Measurements from ENCODE around the gene ELF2. TPM values are rescaled to one million over a fixed set of nuclear protein-coding genes. Genes with fewer than 3 reads are reported as not detected.

The ELF2 gene
- total and polyA plus RNA-seq, 9 donors = 28.8 to 66.8 (median 51.1) TPM

- WGBS, 3 donors = 92 to 96% (median 95%) methylated on average over 3 of the region's 3 CpGs
- Histone ChIP-seq H3K4me3 (no peak overlapping the region), H3K27me3 (no peaks in the 10 kb centered on the region), H3K4me1 (ENCODE audit: insufficient read depth) (peaks cover 4% of the 10 kb centered on the region), H3K36me3 (no peaks in the 10 kb centered on the region), H3K27ac (no peak overlapping the region), H3K9me3 (no peaks in the 10 kb centered on the region)
- TF ChIP-seq CTCF (IDR thresholded peaks at IDR 0.05) (no peak), EP300 (IDR thresholded peaks at IDR 0.05) (no peak), POLR2A (IDR thresholded peaks at IDR 0.05) (no peak)
- no peak for DNase-seq
- intact Hi-C loops (cut with DNase I) = no loop called here
Observed at GRCh38 chr4:139144911-139145551, 32.0 kb downstream of the ELF2 start.

- no peak overlapping the region for H3K27ac ChIP-seq
- WGBS, 3 donors = 68 to 89% (median 80%) methylated on average over 7 of the region's 7 CpGs
- peaks cover 4% of the 10 kb centered on the region for H3K4me1 ChIP-seq (ENCODE audit: insufficient read depth)
- no peaks in the 10 kb centered on the region for H3K36me3 ChIP-seq
- H3K27me3 ChIP-seq = no peaks in the 10 kb centered on the region
- intact Hi-C loops (cut with DNase I) = no loop called here
- H3K4me3 ChIP-seq = no peak overlapping the region
- TF ChIP-seq CTCF (IDR thresholded peaks at IDR 0.05) (no peak), EP300 (IDR thresholded peaks at IDR 0.05) (no peak)
- H3K9me3 ChIP-seq = no peaks in the 10 kb centered on the region
- peak in 4 of 5 donors; percentile 17 to 40 (median 24) for DNase-seq
Observed at GRCh38 chr4:139144161-139144859, 32.7 kb downstream of the ELF2 start.

- intact Hi-C loops (cut with DNase I) = no loop called here
- WGBS, 3 donors = 63 to 82% (median 74%) methylated on average over 2 of the region's 2 CpGs
- TF ChIP-seq POLR2A (IDR thresholded peaks at IDR 0.05) (no peak), CTCF (IDR thresholded peaks at IDR 0.05) (no peak), EP300 (IDR thresholded peaks at IDR 0.05) (no peak)
- no peaks in the 10 kb centered on the region for H3K36me3 ChIP-seq
- H3K27me3 ChIP-seq = no peaks in the 10 kb centered on the region
- no peak overlapping the region for H3K4me3 ChIP-seq
- no peaks in the 10 kb centered on the region for H3K9me3 ChIP-seq
- DNase-seq = no peak
- peaks cover 4% of the 10 kb centered on the region for H3K4me1 ChIP-seq (ENCODE audit: insufficient read depth)
- H3K27ac ChIP-seq = no peak overlapping the region
Observed at GRCh38 chr4:139142980-139143379, 34.0 kb downstream of the ELF2 start.

GRCh38 chr4:139142087-139142486 is 34.9 kb downstream of the ELF2 start:
- H3K9me3 ChIP-seq = no peaks in the 10 kb centered on the region
- H3K4me3 ChIP-seq = no peak overlapping the region
- no peaks in the 10 kb centered on the region for H3K27me3 ChIP-seq
- H3K36me3 ChIP-seq = no peaks in the 10 kb centered on the region
- peaks cover 4% of the 10 kb centered on the region for H3K4me1 ChIP-seq (ENCODE audit: insufficient read depth)
- intact Hi-C loops (cut with DNase I) = no loop called here
- H3K27ac ChIP-seq = no peak overlapping the region
- 87 to 100% (median 93%) methylated on average over 1 of the region's 1 CpG for WGBS, 3 donors
- no peak for TF ChIP-seq EP300 (IDR thresholded peaks at IDR 0.05)
- no peak for TF ChIP-seq POLR2A (IDR thresholded peaks at IDR 0.05)
- TF ChIP-seq CTCF (IDR thresholded peaks at IDR 0.05) = no peak
- DNase-seq = no peak
